CD4-positive, alpha-beta T cell treated with Interleukin-15 for 4 hours (primary cell): Measurements from ENCODE around the gene PDZD11.
"Not testable (repeated sequence)": the region's sequence is repeated elsewhere in the genome, so short reads cannot be mapped to it uniquely, and the experiment has no call there.

Experiments
- DNase-seq: peaks from one replicate; pipeline ENCODE4 v3.0.0-alpha.2; 2020; ENCODE audit warnings: low spot score

Gene PDZD11

GRCh38 chrX:70257423-70258288 lies 32.1 kb downstream of the PDZD11 start:
- no peak for DNase-seq

- DNase-seq, result no peak
These were observed 34.3 kb downstream of the PDZD11 start for GRCh38 chrX:70255452-70255851.

- no peak for DNase-seq
These were observed 34.8 kb downstream of the PDZD11 start for GRCh38 chrX:70254909-70255308.

- DNase-seq, result no peak
These were observed 35.7 kb downstream of the PDZD11 start for GRCh38 chrX:70254063-70254400.

GRCh38 chrX:70253377-70254062 lies 36.2 kb downstream of the PDZD11 start:
- no peak for DNase-seq

GRCh38 chrX:70252491-70252890 lies 37.2 kb downstream of the PDZD11 start:
- DNase-seq, result no peak

GRCh38 chrX:70247252-70247651 lies 42.5 kb downstream of the PDZD11 start:
- DNase-seq, result no peak

- DNase-seq, result no peak
These were observed 44.8 kb downstream of the PDZD11 start for GRCh38 chrX:70244881-70245280.

GRCh38 chrX:70243601-70244000 lies 46.1 kb downstream of the PDZD11 start:
- not testable (repeated sequence) for DNase-seq

GRCh38 chrX:70241501-70241900 lies 48.2 kb downstream of the PDZD11 start:
- no peak for DNase-seq

GRCh38 chrX:70240751-70241150 lies 49.0 kb downstream of the PDZD11 start:
- DNase-seq, result no peak
